GM12878 (cell line): ENCODE measurements around the gene GABBR1.
A peak's percentile ranks its signal among the peaks of the same experiment; 100 is the strongest.

Experiments
- CREM ChIP-seq: IDR thresholded peaks from 2 replicates; pipeline ENCODE4 v1.6.1; 2014; ENCODE audit warnings: antibody characterized with exemption, low read depth
- NFYB ChIP-seq: IDR thresholded peaks from 2 replicates; pipeline ENCODE4 v1.6.1; 2011; ENCODE audit warnings: low read depth, mild to moderate bottlenecking, low read length, improper control_type of control experiment, moderate library complexity; ENCODE audit not compliant: insufficient read depth
- RCOR1 ChIP-seq: conservative IDR thresholded peaks from 2 replicates; pipeline ENCODE4 v1.6.1; 2012; ENCODE audit warnings: low read depth, low read length, improper control_type of control experiment
- RFX5 ChIP-seq: IDR thresholded peaks from 2 replicates; pipeline ENCODE4 v1.6.1; 2011; ENCODE audit warnings: low read depth, low read length, improper control_type of control experiment
- SREBF1 ChIP-seq: IDR thresholded peaks from 2 replicates; pipeline ENCODE4 v1.6.1; 2012; ENCODE audit warnings: mild to moderate bottlenecking, low read length
- TAF1 ChIP-seq: IDR thresholded peaks from 2 replicates; pipeline ENCODE4 v1.6.1; 2011; ENCODE audit warnings: mild to moderate bottlenecking, low read depth, low read length, borderline replicate concordance
- TF ChIP-seq, protein P1 (sequence below), 3 experiments: IDR thresholded peaks in 2 of 3; conservative IDR thresholded peaks in 1 of 3; 2 replicates each; pipeline ENCODE4 v1.5.1; 2011; ENCODE audit warnings: low read depth in 3 of 3, low read length in 3 of 3, mild to moderate bottlenecking in 3 of 3, control low read depth in 2 of 3, moderate library complexity in 2 of 3, inconsistent platforms in 1 of 3, mixed read lengths in 1 of 3; ENCODE audit not compliant: control insufficient read depth in 2 of 3, insufficient read depth in 1 of 3; ENCODE audit errors: extremely low read depth in 1 of 3
- TF ChIP-seq, protein P2 (sequence below): IDR thresholded peaks from 2 replicates; pipeline ENCODE4 v1.6.1; 2011; ENCODE audit warnings: mild to moderate bottlenecking, low read depth, low read length, moderate library complexity; ENCODE audit not compliant: insufficient replicate concordance
- TF ChIP-seq, protein P3 (sequence below): IDR thresholded peaks from 2 replicates; pipeline ENCODE4 v1.6.1; 2011; ENCODE audit warnings: low read depth, low read length, improper control_type of control experiment, borderline replicate concordance
- TF ChIP-seq, protein P4 (sequence below): IDR thresholded peaks from 2 replicates; pipeline ENCODE4 v1.6.1; 2012; ENCODE audit warnings: low read length, inconsistent platforms

DNA sequence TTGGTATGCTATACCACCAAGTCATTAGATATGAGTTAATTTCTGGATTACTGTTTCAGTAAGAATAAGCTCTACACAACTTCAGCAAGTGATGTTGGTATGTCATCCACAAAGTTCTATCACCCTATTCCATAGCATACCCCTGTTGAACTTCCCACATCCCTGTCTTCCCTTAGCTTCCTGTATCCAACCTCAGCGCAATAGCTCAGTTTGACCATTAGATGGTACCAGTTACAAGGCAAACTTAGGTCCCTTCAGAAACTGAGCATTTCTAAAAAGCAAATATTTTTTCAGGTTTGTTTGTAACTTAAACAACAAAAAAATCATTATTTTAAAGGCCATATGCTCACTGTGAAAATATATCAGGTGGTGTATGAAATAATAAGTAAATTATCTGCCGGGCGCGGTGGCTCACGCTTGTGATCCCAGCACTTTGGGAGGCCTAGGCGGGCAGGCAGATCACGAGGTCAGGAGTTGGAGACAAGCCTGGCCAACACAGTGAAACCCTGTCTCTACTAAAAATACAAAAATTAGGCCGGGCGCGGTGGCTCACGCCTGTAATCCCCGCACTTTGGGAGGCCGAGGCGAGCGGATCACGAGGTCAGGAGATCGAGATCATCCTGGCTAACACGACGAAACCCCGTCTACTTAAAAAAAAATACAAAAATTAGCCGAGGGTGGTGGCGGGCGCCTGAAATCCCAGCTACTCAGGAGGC lies 15.1 kb upstream of the GABBR1 start:
- TF ChIP-seq, protein P1, sequence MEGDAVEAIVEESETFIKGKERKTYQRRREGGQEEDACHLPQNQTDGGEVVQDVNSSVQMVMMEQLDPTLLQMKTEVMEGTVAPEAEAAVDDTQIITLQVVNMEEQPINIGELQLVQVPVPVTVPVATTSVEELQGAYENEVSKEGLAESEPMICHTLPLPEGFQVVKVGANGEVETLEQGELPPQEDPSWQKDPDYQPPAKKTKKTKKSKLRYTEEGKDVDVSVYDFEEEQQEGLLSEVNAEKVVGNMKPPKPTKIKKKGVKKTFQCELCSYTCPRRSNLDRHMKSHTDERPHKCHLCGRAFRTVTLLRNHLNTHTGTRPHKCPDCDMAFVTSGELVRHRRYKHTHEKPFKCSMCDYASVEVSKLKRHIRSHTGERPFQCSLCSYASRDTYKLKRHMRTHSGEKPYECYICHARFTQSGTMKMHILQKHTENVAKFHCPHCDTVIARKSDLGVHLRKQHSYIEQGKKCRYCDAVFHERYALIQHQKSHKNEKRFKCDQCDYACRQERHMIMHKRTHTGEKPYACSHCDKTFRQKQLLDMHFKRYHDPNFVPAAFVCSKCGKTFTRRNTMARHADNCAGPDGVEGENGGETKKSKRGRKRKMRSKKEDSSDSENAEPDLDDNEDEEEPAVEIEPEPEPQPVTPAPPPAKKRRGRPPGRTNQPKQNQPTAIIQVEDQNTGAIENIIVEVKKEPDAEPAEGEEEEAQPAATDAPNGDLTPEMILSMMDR (IDR thresholded peaks at IDR 0.05 in 2 of 3, conservative IDR thresholded peaks at IDR 0.05 in 1 of 3; ENCODE audit: control insufficient read depth in 2 of 3, extremely low read depth in 1 of 3, insufficient read depth in 1 of 3, low read depth in 3 of 3, low read length in 3 of 3): peak; percentile 66 to 70 (median 70)
- TF ChIP-seq SREBF1: no peak
- TF ChIP-seq, protein P2, sequence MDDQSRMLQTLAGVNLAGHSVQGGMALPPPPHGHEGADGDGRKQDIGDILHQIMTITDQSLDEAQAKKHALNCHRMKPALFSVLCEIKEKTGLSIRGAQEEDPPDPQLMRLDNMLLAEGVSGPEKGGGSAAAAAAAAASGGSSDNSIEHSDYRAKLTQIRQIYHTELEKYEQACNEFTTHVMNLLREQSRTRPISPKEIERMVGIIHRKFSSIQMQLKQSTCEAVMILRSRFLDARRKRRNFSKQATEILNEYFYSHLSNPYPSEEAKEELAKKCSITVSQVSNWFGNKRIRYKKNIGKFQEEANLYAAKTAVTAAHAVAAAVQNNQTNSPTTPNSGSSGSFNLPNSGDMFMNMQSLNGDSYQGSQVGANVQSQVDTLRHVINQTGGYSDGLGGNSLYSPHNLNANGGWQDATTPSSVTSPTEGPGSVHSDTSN: no peak
- no peak for TF ChIP-seq CREM
- no peak for TF ChIP-seq RFX5
- no peak for TF ChIP-seq RCOR1
- TF ChIP-seq NFYB: no peak
- TF ChIP-seq, protein P3, sequence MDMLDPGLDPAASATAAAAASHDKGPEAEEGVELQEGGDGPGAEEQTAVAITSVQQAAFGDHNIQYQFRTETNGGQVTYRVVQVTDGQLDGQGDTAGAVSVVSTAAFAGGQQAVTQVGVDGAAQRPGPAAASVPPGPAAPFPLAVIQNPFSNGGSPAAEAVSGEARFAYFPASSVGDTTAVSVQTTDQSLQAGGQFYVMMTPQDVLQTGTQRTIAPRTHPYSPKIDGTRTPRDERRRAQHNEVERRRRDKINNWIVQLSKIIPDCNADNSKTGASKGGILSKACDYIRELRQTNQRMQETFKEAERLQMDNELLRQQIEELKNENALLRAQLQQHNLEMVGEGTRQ: no peak
- no peak for TF ChIP-seq TAF1
- TF ChIP-seq, protein P4, sequence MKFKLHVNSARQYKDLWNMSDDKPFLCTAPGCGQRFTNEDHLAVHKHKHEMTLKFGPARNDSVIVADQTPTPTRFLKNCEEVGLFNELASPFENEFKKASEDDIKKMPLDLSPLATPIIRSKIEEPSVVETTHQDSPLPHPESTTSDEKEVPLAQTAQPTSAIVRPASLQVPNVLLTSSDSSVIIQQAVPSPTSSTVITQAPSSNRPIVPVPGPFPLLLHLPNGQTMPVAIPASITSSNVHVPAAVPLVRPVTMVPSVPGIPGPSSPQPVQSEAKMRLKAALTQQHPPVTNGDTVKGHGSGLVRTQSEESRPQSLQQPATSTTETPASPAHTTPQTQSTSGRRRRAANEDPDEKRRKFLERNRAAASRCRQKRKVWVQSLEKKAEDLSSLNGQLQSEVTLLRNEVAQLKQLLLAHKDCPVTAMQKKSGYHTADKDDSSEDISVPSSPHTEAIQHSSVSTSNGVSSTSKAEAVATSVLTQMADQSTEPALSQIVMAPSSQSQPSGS: no peak
